NCI-H82 (cell line): ENCODE data around the gene HOXB6.
A peak's percentile ranks its signal among the peaks of the same experiment; 100 is the strongest.

Experiments used
- DNase-seq: peaks from one replicate; lab custom pipeline; 2025; lab: John Stamatoyannopoulos, UW

Gene HOXB6

GRCh38 chr17:48621410-48622392 lies 16.9 kb upstream of the HOXB6 start:
- DNase-seq = no peak

DNA sequence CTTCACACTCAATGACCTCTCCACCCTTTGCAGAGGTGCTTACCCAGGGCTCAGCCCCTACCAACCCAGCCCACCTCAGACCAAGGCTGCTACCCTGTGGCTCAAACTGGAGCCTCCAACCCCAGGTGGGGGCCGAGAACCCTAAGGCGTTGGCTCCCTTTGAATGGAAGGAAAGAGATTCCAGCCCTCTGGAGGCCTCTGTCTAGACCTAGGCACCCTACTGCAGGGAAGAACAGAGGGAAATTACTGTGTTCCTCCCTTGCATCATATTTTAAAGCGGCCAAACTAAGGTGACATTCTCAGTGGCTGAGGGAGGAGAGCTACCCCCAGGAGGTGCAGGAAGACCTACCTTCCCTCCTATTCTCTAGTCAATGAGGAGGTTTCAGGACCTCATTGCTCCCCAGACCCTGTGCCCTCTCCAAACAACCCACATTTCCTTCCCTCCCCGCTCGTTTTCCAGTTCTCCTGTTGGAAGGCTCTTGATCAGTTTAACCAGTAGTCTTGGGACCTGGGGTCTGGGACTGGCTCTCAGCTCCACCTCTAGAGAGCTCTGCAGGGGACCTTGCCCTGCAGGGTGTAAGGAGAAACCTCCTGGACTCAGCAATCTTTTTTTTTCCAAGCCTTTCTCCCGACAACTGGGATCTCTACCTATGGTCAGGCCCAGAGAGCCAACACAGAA lies 15.8 kb upstream of the HOXB6 start:
- no peak for DNase-seq

DNA sequence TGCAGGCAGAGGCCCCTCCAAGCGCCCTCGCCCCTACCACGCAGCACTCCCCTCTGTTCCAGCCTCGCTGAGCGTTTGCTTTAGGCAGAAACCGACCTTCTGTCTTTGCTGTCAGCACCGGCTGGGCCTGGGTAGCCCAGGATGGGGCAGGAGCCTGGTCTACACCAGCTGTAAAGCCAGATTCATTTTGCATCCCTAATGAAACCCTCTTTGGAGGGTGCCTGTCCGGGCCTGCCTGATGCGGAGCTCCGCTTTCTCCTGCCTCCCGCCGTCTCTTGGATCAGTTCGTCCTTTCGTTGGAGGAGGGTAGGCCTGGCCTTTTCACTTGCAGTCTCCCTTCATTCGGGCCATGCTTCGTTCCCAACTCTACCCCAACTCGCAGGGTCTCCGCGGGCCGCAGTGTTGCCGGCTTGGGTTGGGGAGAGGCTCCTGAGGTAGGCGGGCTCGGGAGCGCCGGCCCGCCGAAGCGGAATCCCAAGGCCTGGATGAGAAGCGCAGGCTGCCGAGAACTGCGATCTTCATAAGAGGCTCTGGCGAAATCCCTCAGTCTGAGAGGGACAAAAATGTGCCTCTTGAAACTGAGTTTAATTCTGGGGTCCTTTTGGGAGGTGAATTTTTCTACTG lies 15.2 kb upstream of the HOXB6 start:
- DNase-seq = no peak

GRCh38 chr17:48618256-48618896 lies 13.6 kb upstream of the HOXB6 start:
- DNase-seq = peak; percentile 86

- no peak for DNase-seq
Observed at GRCh38 chr17:48617471-48618255, 12.9 kb upstream of the HOXB6 start.

DNA sequence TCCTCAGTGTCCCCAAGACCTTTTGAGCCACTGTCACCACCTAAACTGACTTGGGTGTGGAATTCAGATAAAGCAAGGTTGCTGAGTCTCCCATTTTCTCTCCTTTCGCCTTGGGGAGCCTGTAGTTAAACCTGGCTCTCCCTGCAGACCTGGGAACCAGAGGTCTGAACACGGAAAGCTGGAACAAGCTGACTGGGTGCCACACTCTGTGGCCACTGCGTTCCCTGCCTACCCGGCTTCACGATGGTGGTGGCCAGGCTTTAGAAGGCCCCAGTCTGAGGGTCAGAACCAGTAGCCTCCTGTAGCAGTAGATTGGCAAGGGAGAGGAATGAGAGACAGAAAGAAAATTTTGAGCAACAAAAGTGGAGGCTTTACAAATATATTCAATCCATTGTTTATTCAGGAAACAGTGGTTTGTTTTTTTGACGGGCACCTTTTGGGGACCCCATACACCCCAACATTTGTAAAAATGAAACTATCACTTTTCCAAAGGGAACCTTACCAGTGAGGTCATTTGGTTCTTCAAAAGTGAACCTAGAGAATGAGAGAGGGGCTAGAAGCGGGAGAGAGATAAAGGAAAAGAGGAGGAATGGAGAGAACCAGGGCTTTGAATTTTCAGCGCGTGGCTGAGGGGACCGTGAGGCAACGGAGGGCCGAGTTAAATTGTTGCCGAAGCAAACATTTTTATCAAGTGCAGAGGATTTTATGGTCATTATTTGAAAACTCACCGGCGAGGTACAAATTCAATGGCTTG lies 12.1 kb upstream of the HOXB6 start:
- DNase-seq = no peak

- no peak for DNase-seq
Observed at GRCh38 chr17:48615963-48616716, 11.4 kb upstream of the HOXB6 start.

GRCh38 chr17:48615047-48615962 lies 10.5 kb upstream of the HOXB6 start, which contains the start of gene HOXB8:
TSS of gene HOXB8 (minus strand) at chr17:48615292. CDS start at chr17:48614704, 588 bp downstream.
- DNase-seq = no peak

DNA sequence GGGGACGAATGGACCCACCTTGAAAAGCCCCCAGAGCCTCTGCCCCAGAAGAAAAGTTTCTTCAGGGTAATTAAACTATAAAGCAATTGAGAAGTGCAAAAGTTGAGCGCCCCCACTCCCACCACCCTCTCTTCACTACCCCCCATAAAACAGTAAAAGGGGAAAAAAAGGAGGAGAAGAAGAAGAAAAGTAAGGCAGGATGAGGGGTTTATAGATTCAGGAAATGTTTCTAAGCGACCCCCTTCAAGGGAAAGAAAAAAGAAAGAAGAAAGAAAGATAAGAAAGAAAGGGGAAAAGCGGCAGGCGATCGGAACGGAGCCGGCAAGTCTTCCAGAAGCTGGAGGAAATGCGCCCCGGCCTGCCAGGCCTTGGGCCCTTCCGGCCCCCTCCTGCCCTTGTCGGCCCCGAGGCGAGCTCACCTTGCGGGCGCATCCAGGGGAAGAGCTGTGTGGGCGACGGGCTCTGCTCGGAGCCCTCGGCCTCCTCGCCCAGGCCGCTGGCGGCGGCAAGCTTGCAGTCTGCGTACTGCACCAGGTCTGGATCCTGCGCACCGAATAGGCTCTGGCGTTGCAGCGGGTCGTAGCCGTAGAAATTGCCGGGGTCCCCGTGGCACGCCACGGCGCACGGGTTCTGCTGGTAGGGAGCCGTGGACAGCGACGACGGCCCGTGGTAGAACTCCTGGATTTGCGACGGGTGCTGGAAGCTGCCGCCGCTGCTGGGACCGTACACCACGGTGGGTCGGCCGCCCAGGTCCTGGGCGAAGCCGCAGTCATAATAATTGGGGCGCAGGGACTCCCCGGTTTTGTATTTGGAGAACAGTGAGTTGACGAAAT lies 9.3 kb upstream of the HOXB6 start:
- peak; percentile 20 for DNase-seq

DNA sequence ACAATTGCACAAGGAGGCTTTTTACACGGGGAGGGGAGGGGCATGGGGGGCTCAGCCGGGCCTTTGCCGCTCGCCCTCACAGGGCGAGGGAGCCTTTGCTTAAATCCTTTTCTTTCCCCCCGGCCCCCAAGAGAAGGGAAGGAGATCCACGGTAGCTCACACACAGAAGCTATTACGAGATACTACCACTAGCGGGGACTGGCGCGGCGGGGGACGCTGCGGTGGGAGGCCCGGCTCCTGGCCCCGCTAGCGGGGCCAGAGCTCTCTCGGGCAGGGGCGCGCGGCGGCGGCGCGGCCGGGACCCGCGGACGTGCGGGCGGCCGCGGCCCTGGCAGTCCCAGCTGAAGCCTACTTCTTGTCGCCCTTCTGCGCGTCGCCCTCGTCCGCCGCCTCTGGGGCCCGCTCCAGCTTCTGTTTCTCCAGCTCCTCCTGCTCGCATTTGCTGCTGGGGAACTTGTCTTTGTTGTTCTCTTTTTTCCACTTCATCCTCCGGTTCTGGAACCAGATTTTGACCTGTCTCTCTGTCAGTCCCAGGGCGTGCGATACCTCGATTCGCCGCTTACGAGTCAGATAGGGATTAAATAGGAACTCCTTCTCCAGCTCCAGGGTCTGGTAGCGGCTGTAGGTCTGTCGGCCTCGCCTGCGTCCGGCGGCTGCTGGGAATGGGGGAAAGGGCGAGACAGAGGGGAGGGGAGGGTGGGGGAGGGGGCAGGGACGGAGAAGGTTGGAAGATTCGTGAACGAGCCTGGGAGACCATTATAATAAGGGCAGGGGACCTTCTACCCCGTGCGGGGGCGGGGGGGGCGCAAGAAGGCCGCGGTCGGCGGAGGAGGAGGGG lies 8.3 kb upstream of the HOXB6 start:
- DNase-seq = peak; percentile 66

DNA sequence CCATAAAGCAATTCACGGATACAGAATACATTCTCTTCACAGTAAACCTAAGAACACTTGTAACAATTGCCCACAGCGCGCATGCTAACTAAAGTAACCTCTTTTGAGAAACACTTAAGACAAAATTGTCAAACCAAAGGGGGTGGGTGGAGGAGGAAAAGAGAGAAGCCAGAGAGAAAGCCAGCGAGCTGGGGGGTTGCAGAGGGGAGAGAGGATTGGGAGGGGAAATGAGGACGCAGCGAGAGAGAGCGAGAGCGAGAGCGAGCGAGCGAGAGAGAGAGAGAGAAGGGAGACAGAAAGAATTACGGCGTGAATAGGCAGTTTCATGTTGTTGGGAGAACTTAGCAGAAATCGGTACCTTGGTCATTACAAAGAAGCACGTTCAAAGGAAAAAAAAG lies 7.7 kb upstream of the HOXB6 start:
- DNase-seq = no peak

DNA sequence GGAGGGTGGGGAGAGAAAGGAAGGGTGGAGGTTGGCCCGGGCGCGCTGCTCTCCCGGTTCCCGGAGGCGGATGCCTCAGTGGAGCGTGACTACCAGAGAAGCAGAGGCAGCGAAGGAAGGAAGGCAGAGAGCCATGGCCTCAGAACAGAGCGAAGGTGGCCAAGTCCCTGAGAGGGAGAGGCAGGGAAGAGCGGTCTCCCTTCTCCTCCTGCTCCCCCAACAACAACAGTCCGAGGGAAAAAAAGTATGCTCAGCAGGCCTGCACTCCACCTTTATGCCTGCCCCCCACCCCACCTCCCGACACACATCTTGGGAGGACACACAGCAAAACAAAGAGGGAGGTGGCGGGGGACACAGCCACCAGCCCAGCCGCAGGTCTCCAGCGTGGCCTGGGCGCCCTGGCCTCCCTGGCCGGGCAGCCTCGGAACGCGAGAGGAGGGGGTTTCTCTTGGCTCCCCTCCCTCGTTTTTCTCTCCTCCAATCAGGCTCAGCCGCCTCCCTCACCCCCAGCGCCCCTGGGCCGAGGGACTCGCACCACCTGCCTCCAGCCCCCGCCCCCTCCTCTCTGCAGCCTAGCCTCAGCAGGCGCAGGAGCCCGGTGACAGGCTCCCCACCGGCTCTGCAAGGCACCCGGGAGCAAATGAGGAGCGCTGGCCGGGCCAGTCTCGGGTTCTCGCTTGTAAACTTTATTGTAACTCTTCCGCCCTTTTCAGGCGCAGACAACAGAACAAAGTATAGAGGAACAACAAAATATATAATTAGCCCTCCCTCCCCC lies 7.1 kb upstream of the HOXB6 start:
- no peak for DNase-seq

- no peak for DNase-seq
Observed at GRCh38 chr17:48611213-48611612, 6.4 kb upstream of the HOXB6 start.

DNA sequence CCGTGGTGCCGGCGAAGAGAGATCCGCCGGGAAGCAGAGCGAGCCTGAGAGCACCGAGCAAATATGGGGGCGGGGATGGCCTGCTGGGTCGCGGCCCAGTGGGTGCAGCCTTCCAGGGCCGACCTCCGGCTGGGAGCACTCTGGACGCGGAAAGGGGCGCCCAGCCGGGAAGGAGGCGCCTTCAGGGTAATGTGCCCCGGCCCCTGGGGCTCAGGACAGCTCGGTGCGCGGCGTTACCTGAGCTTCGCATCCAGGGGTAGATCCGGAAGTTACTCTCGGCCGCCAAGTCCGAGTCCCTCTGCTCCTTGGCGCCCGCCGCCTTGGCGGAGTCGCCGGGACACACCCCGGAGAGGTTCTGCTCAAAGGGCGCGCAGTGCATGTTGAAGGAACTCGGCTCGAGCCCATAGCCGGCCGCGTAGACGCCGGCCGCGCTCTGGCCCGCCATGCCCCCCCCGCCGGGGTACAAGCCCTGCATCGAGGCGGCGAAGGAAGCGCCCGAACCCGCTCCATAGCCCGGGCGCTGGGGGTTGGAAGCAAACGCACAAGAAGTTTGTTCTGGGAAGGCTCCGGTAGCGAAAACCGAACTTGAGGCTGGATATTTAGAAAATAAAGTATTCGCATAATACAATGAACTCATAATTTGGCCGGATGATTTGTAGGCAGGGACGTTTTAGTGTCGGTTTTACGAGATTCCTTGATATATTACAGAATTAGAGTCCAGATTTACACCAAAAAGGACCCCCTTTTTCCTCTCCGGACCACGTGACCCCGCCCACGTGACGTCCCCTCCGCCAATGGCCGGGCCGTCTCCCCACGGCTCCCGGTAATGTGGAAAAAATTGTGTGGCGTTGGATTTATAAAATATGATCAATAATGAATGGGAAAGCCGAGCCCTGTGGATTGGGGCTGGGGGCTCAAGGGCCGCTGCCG lies 5.8 kb upstream of the HOXB6 start, which contains the start of gene HOXB7:
Gene HOXB7, minus strand, starts transcription at position 736 of the 930 bp plus-strand sequence. Its CDS starts 99 bp downstream, at position 637.
- peak; percentile 38 for DNase-seq

GRCh38 chr17:48609759-48610281 lies 5.0 kb upstream of the HOXB6 start:
- no peak for DNase-seq
